ENCODE results near the gene C4orf17. TPM values are rescaled to one million over a fixed set of nuclear protein-coding genes. Genes with fewer than 3 reads are reported as not detected.
"Not testable (repeated sequence)": the region's sequence is repeated elsewhere in the genome, so short reads cannot be mapped to it uniquely, and the experiment has no call there.

Gene C4orf17
- total RNA-seq (2014; rRNA removed; shearing (Covaris generic)) = not detected in 2 replicates

GRCh38 chr4:99510721-99511120 lies at the start of gene C4orf17:
Gene C4orf17 (plus strand): TSS chr4:99511021. CDS start chr4:99513082, 2,061 bp downstream.
- no peak for DNase-seq (ENCODE audit: low read depth)

DNA sequence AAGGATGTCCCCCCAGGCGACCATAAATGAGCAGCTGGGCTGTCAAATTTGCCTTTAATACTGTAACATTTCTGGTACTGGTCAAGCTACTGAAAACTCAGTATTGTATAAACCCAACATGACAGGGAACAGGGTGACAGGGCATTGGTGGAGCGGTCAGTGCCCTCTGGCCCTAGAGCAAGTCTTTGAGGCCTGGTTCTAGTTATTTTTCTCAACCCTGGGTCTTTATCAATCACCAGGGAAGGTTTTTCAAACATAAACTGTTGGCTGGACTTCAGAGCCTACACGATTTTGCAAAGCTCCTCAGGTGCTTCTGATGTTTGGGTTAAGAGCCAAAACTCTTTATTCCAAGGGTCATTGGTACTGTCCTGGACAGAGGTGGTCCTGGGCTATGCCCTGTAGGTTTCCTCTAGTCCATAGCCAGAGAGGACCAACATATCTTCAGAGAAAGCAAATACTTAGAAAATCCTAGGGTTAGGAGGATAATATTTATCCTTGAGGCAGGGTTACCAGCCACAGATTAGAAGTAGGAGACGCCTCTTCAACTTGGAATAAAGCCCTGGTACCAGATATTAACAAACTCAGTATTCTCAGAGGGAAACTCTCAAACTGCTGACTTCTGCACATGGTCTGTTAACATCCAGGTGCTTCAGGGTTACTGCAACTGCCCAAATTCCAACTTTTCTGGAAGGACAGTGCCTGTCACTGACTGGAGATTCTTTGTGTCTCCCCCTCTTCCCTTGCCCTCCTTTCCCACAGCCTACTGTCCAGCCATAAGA lies 49.0 kb upstream of the C4orf17 start:
- DNase-seq (ENCODE audit: low read depth) = no peak

DNA sequence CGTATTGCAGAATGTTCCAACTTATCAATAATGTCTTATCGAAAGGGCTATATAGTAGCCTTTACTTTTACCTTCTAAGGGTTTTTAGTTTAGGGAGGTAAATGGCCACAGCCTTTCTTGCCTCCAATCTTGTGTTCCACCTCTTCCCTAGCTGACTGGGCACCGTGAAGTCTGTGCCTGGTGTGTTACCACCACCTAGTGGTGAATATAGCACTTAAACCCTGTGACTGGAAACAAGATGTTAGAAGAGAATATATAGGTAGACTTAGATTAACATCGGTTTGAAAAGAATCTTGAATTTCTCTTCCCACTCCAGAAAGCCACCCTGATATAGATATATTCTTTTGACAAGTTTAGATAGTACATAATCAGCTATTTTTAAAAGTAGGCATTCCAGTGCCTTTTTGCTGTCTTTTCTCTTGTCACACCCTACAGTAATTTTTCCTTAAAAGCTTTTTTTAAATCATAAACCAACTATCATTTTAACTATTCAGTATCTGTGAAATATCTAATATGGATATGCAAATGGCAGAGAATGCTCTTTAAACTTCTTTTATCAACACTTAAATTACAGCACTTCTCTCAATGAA lies 47.9 kb upstream of the C4orf17 start:
- peak; percentile 59 for DNase-seq (ENCODE audit: low read depth)

DNA sequence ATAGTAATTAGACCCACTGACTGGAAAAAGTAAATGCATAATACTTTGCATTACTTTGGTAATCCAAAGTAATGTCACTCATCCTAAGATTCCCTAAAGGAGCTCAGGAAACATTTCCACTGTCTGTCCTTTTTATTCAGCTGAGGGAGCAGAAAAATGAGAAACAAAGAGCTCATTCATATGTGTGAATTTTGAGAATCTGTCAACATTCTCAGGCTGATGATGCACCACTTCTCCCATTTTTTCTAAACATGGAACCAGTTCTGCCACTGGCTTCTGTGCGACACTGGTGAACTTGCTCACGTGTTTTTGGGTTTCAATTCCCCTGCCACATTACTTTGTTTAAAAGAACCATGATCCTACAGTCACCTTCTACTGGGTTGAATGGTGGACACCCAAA lies 47.3 kb upstream of the C4orf17 start:
- DNase-seq (ENCODE audit: low read depth) = no peak

GRCh38 chr4:99467887-99468286 lies 42.9 kb upstream of the C4orf17 start:
- DNase-seq (ENCODE audit: low read depth) = no peak

GRCh38 chr4:99468889-99469288 lies 41.9 kb upstream of the C4orf17 start:
- DNase-seq (ENCODE audit: low read depth) = no peak

DNA sequence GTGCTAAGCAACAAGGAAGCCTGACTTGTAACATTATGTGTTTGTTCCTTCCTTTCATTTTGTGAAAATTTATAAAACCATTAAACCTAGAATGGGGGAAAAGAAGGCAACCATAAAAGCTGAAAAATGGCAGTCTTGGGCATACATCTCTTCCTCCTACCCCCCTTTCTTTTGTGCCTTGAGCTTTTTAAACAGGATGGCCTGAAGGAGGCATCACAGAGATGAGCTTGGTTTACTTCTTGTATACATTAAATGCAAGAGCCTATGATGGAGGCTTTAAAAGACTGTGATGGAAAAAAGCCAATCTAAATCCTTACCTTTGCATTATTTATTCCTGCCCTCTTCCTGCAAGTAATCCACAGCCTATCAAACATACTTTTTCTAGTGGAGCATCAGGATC lies 39.5 kb upstream of the C4orf17 start:
- DNase-seq (ENCODE audit: low read depth) = no peak

- DNase-seq (ENCODE audit: low read depth) = no peak
These were observed 38.9 kb upstream of the C4orf17 start for GRCh38 chr4:99471896-99472295.

DNA sequence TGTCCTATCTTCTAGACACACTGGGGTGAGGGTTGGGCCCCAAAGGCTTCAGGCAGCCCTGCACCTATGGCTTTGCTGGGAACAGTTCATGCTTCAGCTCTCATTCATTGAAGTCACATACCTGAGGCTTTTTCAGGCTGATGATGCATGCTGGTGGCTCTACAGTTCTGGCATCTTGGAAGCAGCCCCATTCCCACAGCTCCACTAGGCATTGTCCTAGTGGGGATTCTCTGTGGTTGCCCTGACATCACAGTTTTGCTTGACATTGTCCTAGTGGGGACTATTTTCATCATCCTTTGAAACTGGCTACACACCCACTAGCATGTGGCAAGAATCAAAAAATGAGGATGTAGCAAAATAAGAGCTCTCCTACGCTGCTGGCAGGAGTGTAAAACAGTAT lies 37.7 kb upstream of the C4orf17 start:
- DNase-seq (ENCODE audit: low read depth) = peak; percentile 9

GRCh38 chr4:99483636-99484035 lies 27.2 kb upstream of the C4orf17 start:
- DNase-seq (ENCODE audit: low read depth) = no peak

GRCh38 chr4:99485212-99485611 lies 25.6 kb upstream of the C4orf17 start:
- DNase-seq (ENCODE audit: low read depth) = no peak

DNA sequence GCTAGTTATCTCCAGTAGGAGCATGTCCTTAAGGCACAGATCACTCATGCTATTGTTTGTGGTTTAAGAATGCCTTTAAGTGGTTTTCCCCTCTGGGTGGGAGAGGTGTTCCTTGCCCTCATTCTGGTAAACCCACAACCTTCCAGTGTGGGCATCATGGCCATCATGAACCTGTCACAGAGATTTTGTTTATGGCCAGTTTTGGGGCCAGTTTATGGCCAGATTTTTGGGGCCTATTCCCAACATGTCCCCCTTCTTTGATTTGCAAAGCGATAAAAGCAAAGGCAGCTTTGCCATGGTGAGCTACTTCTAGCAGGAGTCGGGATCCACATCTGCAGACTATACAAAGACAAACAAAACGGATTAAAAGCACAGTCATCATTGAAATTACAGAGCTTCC lies 24.2 kb upstream of the C4orf17 start:
- not testable (repeated sequence) for DNase-seq (ENCODE audit: low read depth)

- no peak for DNase-seq (ENCODE audit: low read depth)
These were observed 20.5 kb upstream of the C4orf17 start for GRCh38 chr4:99490286-99490685.

- DNase-seq (ENCODE audit: low read depth) = no peak
These were observed 5.9 kb upstream of the C4orf17 start for GRCh38 chr4:99504804-99505502.

GRCh38 chr4:99506781-99507180 lies 4.0 kb upstream of the C4orf17 start:
- DNase-seq (ENCODE audit: low read depth) = peak; percentile 2

DNA sequence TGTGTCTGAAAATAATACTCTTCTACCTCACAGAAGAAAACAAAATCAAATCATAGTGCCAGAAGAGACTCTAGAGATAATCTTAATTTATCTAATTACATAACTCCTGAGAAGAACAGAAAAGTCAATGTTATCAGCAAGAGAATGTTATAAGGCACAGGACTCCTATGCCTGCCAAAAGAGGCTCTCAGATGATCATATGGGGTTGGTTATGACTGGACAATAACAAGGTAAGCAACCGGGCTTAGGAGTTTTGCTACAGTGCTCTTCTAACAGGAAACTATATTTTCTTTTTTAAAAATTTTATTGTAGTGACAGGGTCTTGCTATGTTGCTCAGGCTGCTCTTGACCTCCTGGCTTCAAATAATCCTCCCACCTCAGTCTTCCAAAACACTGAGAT lies 3.5 kb upstream of the C4orf17 start:
- no peak for DNase-seq (ENCODE audit: low read depth)

- no peak for DNase-seq (ENCODE audit: low read depth)
These were observed 3.1 kb upstream of the C4orf17 start for GRCh38 chr4:99507762-99508161.

DNA sequence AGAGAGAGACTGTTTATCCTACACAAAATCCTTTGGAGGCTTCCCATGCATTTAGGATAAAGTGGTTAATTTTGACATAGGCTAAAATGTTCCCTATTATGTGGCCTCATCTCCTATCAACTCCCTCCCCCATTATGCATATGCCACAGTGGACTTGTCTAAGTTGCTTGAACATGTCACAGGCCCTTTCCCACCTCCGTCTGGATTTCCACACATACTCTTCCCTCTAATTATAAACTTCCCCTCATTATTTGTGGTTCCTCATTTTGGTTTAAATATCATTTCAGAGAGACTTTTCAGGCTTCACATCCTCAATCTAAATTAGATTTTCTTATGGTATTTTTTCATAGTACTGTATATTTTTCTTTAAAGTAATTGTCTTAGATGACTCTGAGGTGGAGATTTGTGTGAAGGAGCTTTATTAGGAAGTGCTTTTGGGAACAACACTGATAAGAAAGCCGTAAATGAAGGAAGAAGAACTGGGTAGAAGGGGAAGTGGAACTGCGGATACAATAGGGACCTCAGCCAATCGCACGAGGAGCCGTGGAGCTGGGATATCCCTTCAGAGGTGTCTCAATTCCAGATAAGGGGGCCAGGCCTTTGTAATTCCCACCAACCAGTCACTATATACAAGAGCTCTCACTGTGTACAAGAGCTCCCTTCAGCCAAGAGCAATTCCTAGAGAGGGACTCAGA lies 7.9 kb downstream of the C4orf17 start:
- no peak for DNase-seq (ENCODE audit: low read depth)

DNA sequence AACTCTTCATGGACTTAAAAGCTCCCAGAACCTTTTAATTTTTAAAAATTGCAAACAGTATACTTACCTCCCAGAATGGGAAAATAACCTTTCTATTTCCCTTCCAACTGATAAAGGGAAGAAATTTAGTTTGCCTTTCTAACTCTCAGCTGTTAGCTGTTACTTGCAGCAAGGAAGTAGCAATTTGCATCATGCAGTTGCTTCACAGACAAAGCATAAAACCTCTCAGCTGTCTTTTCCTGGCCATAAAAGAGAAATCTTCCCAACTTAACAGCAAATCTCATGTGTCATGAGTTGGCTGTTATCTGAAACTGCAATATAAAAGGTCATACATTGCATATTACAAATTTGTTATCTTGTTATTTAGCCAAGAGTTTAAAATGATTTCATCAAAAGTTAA lies 18.4 kb downstream of the C4orf17 start:
- DNase-seq (ENCODE audit: low read depth) = no peak

DNA sequence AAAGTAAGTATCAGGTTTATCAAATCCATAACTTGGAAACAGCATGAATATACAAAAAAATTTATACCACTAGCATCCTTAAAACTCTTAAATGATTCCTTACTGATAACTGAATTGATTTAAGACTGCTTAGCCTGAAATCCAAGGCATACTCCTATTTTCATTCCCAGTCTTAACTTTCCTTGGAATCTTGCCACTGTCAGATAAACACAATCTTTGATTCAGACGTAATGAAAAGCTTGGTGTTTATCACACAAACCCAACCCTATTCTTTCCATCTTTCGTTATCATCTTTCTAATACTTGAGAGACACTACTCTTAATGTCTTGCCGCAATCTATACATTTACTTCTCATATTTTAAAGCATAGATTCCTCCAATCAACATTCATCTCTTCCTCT lies 19.1 kb downstream of the C4orf17 start:
- DNase-seq (ENCODE audit: low read depth) = no peak

GRCh38 chr4:99534699-99535098 lies 23.9 kb downstream of the C4orf17 start:
- DNase-seq (ENCODE audit: low read depth) = not testable (repeated sequence)

GRCh38 chr4:99536271-99536670 lies 25.4 kb downstream of the C4orf17 start:
- no peak for DNase-seq (ENCODE audit: low read depth)

All from RPMI7951 (cell line).